Tibial artery (tissue), 4 donors: ENCODE data around the gene TSPAN18.

Source experiments
- DNase-seq, 2 donors: peaks; one replicate each; pipeline ENCODE4 v3.0.0-alpha.2; 2019
- H3K27ac ChIP-seq, 2 donors: fragments of 200-600 bp; sonication (generic) in 1 of 2; 1 replicate in 1 of 2; 2 replicates in 1 of 2; pipeline ENCODE4 v1.5.1; 2018 to 2019; ENCODE audit warnings: mild to moderate bottlenecking in 1 of 2
- H3K27me3 ChIP-seq, 2 donors: fragments of 200-600 bp; sonication (generic) in 1 of 2; one replicate each; pipeline versions ENCODE4 v1.5.1 to v1.6.0; 2016 to 2019
- H3K36me3 ChIP-seq, 3 donors: fragments of 200-600 bp; sonication (generic) in 2 of 3; one replicate each; pipeline ENCODE4 v1.5.1; 2016 to 2019; ENCODE audit warnings: mild to moderate bottlenecking in 2 of 3
- H3K4me1 ChIP-seq, 4 donors: fragments of 200-600 bp; sonication (generic) in 2 of 4; 1 replicate in 3 of 4; 2 replicates in 1 of 4; pipeline ENCODE4 v1.5.1; 2016 to 2019
- H3K4me3 ChIP-seq, 2 donors: fragments of 200-600 bp; sonication (generic) in 1 of 2; 1 replicate in 1 of 2; 2 replicates in 1 of 2; pipeline ENCODE4 v1.5.1; 2018 to 2019; ENCODE audit warnings: mild to moderate bottlenecking in 2 of 2
- H3K9me3 ChIP-seq, 3 donors: fragments of 200-600 bp; sonication (generic) in 1 of 3; one replicate each; pipeline ENCODE4 v1.5.1; 2016 to 2019
- CTCF ChIP-seq, 2 experiments: fragments of 200-600 bp in 1 of 2; fragments of 450-650 bp in 1 of 2; IDR thresholded peaks; one replicate each; pipeline ENCODE4 v1.5.1; 2017 to 2019; ENCODE audit warnings: antibody characterized with exemption in 2 of 2, mild to moderate bottlenecking in 1 of 2, moderate library complexity in 1 of 2
- intact Hi-C: fragments of 100-400 bp; cut with DNase I; formaldehyde crosslinking; loops from one replicate; pipeline ENCODE4 v1.15.0; 2023; ENCODE audit warnings: low total_unique reads

TSPAN18 gene

GRCh38 chr11:44943696-44944095 lies 216.9 kb downstream of the TSPAN18 start:
- H3K27me3 ChIP-seq, result no peaks in the 10 kb centered on the region
- no peaks in the 10 kb centered on the region for H3K9me3 ChIP-seq
- peaks cover 0 to 6% (median 0%) of the 10 kb centered on the region in 3 donors for H3K36me3 ChIP-seq
- H3K27ac ChIP-seq, result no peak overlapping the region
- no peak for TF ChIP-seq CTCF (IDR thresholded peaks at IDR 0.05)
- peaks cover 0 to 44% (median 18%) of the 10 kb centered on the region in 4 donors for H3K4me1 ChIP-seq
- H3K4me3 ChIP-seq, result no peak overlapping the region
- DNase-seq, result no peak
- intact Hi-C loops, result loop anchor here (10.0 kb wide), 1 partner anchor 391 kb away; no protein-coding TSS in a partner anchor

- Histone ChIP-seq H3K27ac (no peak overlapping the region), H3K27me3 (no peaks in the 10 kb centered on the region), H3K9me3 (no peaks in the 10 kb centered on the region), H3K4me1 (peaks cover 0 to 49% (median 23%) of the 10 kb centered on the region in 4 donors), H3K36me3 (peaks cover 0 to 6% (median 0%) of the 10 kb centered on the region in 3 donors), H3K4me3 (no peak overlapping the region)
- intact Hi-C loops, result loop anchor here (10.0 kb wide), 1 partner anchor 390 kb away; no protein-coding TSS in a partner anchor
- no peak for DNase-seq
- no peak for TF ChIP-seq CTCF (IDR thresholded peaks at IDR 0.05)
Measured at GRCh38 chr11:44944181-44944852, 217.6 kb downstream of the TSPAN18 start.

GRCh38 chr11:44944853-44945235 lies 218.1 kb downstream of the TSPAN18 start:
- intact Hi-C loops, result loop anchor here (5.0 to 10.0 kb wide), 2 partner anchors 152 to 390 kb away; no protein-coding TSS in a partner anchor
- Histone ChIP-seq H3K36me3 (peaks cover 0 to 6% (median 0%) of the 10 kb centered on the region in 3 donors), H3K27ac (no peak overlapping the region), H3K27me3 (no peaks in the 10 kb centered on the region), H3K4me1 (peaks cover 0 to 53% (median 28%) of the 10 kb centered on the region in 4 donors), H3K9me3 (no peaks in the 10 kb centered on the region), H3K4me3 (no peak overlapping the region)
- no peak for DNase-seq
- no peak for TF ChIP-seq CTCF (IDR thresholded peaks at IDR 0.05)

- H3K27me3 ChIP-seq, result no peaks in the 10 kb centered on the region
- intact Hi-C loops, result loop anchor here (5.0 to 10.0 kb wide), 2 partner anchors 152 to 389 kb away; no protein-coding TSS in a partner anchor
- H3K9me3 ChIP-seq, result no peaks in the 10 kb centered on the region
- peaks cover 0 to 6% (median 0%) of the 10 kb centered on the region in 3 donors for H3K36me3 ChIP-seq
- peaks cover 0 to 48% (median 29%) of the 10 kb centered on the region in 4 donors for H3K4me1 ChIP-seq
- TF ChIP-seq CTCF (IDR thresholded peaks at IDR 0.05), result no peak
- DNase-seq, result peak in 1 of 2 donors; percentile 37
- H3K4me3 ChIP-seq, result no peak overlapping the region
- no peak overlapping the region for H3K27ac ChIP-seq
Measured at GRCh38 chr11:44945666-44946065, 218.9 kb downstream of the TSPAN18 start.

GRCh38 chr11:44946263-44946662 lies 219.5 kb downstream of the TSPAN18 start:
- H3K9me3 ChIP-seq, result no peaks in the 10 kb centered on the region
- H3K4me3 ChIP-seq, result no peak overlapping the region
- H3K4me1 ChIP-seq, result peaks cover 0 to 51% (median 29%) of the 10 kb centered on the region in 4 donors
- peak; percentile 87 to 92 for DNase-seq
- no peak overlapping the region for H3K27ac ChIP-seq
- intact Hi-C loops, result loop anchor here (5.0 to 10.0 kb wide), 2 partner anchors 151 to 389 kb away; no protein-coding TSS in a partner anchor
- peaks cover 0 to 6% (median 0%) of the 10 kb centered on the region in 3 donors for H3K36me3 ChIP-seq
- no peak for TF ChIP-seq CTCF (IDR thresholded peaks at IDR 0.05)
- no peaks in the 10 kb centered on the region for H3K27me3 ChIP-seq
